HepG2 (cell line): ENCODE results near the gene KRT33A.
"Not testable (repeated sequence)": the region's sequence is repeated elsewhere in the genome, so short reads cannot be mapped to it uniquely, and the experiment has no call there.

ENCODE experiments used
- ATF1 ChIP-seq: IDR thresholded peaks from 2 replicates; pipeline ENCODE4 v1.6.1; 2016; ENCODE audit warnings: mild to moderate bottlenecking, control low read depth
- CCDC6 ChIP-seq: sonication (generic); formaldehyde crosslinking; IDR thresholded peaks from 2 replicates; pipeline ENCODE4 v1.8.1; 2022; ENCODE audit warnings: mild to moderate bottlenecking, missing genetic modification reagents, moderate library complexity
- CTCF ChIP-seq: sonication (generic); formaldehyde crosslinking; IDR thresholded peaks from 2 replicates; pipeline ENCODE4 v1.5.0; 2020; ENCODE audit warnings: mild to moderate bottlenecking, missing genetic modification reagents, moderate library complexity
- EP300 ChIP-seq, 3 experiments: sonication (generic) in 1 of 3; formaldehyde crosslinking in 1 of 3; IDR thresholded peaks; 2 replicates each; pipeline versions ENCODE4 v1.5.1 to v1.6.1; 2011 to 2020; ENCODE audit warnings: low read depth in 2 of 3, low read length in 2 of 3, borderline replicate concordance in 1 of 3, improper control_type of control experiment in 1 of 3, mild to moderate bottlenecking in 1 of 3, missing genetic modification reagents in 1 of 3, moderate library complexity in 1 of 3
- FOSL1 ChIP-seq: sonication (generic); formaldehyde crosslinking; IDR thresholded peaks from 2 replicates; pipeline ENCODE4 v1.9.0; 2021; ENCODE audit warnings: missing genetic modification reagents, borderline replicate concordance
- HNRNPLL ChIP-seq: fragments of 200-400 bp; formaldehyde crosslinking; IDR thresholded peaks from 2 replicates; pipeline ENCODE4 v1.6.1; 2017; ENCODE audit warnings: mild to moderate bottlenecking, low read depth, low read length; ENCODE audit not compliant: poor library complexity, severe bottlenecking
- KLF6 ChIP-seq: IDR thresholded peaks from 2 replicates; pipeline ENCODE4 v1.8.0; 2016; ENCODE audit warnings: missing biosample characterization, missing genetic modification reagents
- MYNN ChIP-seq: sonication (generic); formaldehyde crosslinking; IDR thresholded peaks from 2 replicates; pipeline ENCODE4 v1.4.0; 2020; ENCODE audit warnings: mild to moderate bottlenecking, low read depth, missing genetic modification reagents
- SMARCC2 ChIP-seq: fragments of 450-650 bp; IDR thresholded peaks from 2 replicates; pipeline ENCODE4 v1.6.1; 2017; ENCODE audit warnings: antibody characterized with exemption, mild to moderate bottlenecking
- ZBTB44 ChIP-seq: sonication (generic); formaldehyde crosslinking; IDR thresholded peaks from 2 replicates; pipeline ENCODE4 v1.4.0; 2020; ENCODE audit warnings: missing genetic modification reagents
- ZNF414 ChIP-seq: sonication (generic); formaldehyde crosslinking; IDR thresholded peaks from 2 replicates; pipeline ENCODE4 v1.5.0; 2020; ENCODE audit warnings: missing genetic modification reagents
- ZNF792 ChIP-seq: IDR thresholded peaks from 2 replicates; pipeline ENCODE4 v1.6.1; 2016
- TF ChIP-seq, protein P1 (sequence below): sonication (generic); formaldehyde crosslinking; IDR thresholded peaks from 2 replicates; pipeline ENCODE4 v1.4.0; 2020; ENCODE audit warnings: missing genetic modification reagents, mild to moderate bottlenecking, borderline replicate concordance

- not testable (repeated sequence) for TF ChIP-seq EP300 (IDR thresholded peaks at IDR 0.05; ENCODE audit: low read depth in 2 of 2, low read length in 2 of 2); EP300 (CRISPR knock-in tag; IDR thresholded peaks at IDR 0.05; ENCODE audit: borderline replicate concordance); HNRNPLL; ZNF414 (CRISPR knock-in tag); CTCF (CRISPR knock-in tag); FOSL1 (CRISPR knock-in tag); CCDC6 (CRISPR knock-in tag); MYNN (CRISPR knock-in tag); ZBTB44 (CRISPR knock-in tag); ZNF792; KLF6 (CRISPR knock-in tag); ATF1; SMARCC2
- TF ChIP-seq, protein P1, sequence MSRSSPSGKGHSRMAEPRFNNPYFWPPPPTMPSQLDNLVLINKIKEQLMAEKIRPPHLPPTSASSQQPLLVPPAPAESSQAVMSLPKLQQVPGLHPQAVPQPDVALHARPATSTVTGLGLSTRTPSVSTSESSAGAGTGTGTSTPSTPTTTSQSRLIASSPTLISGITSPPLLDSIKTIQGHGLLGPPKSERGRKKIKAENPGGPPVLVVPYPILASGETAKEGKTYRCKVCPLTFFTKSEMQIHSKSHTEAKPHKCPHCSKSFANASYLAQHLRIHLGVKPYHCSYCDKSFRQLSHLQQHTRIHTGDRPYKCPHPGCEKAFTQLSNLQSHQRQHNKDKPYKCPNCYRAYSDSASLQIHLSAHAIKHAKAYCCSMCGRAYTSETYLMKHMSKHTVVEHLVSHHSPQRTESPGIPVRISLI: not testable (repeated sequence)
These were observed 31.3 kb upstream of the KRT33A start, which contains the start of gene KRT34 for GRCh38 chr17:41381943-41382342.
